IMR-90 (cell line): Measurements from ENCODE around the gene CALU. TPM values are rescaled to one million over a fixed set of nuclear protein-coding genes. Genes with fewer than 3 reads are reported as not detected.
A peak's percentile ranks its signal among the peaks of the same experiment; 100 is the strongest.

Source experiments
- ATAC-seq: fragments of 200-7000 bp; cut with Tn5 transposase; 2 replicates; pipeline ENCODE4 v1.9.1; 2020; ENCODE audit warnings: low read depth, mild to moderate bottlenecking, moderate library complexity
- BruUV-seq: library from RNA; stranded (reverse); fragments of 400-500 nt; replicated peaks from 2 replicates; lab custom pipeline; 2021; lab: Mats Ljungman, UMichigan
- CTCF ChIA-PET: fragments of 300-600 bp; formaldehyde crosslinking; extraction: SDS; loops from one replicate; lab custom pipeline; 2021; ENCODE audit warnings: antibody characterized with exemption; lab: Yijun Ruan, JAX
- POLR2A ChIA-PET: fragments of 300-600 bp; sonication (Branson Sonifier 250); formaldehyde crosslinking; loops from one replicate; lab custom pipeline; 2022; ENCODE audit warnings: antibody characterized with exemption; ENCODE audit not compliant: unreplicated experiment; lab: Charles Lee
- DNase-seq: peaks from one replicate; pipeline ENCODE4 v3.0.0; 2013
- H2AFZ ChIP-seq: replicated peaks from 2 replicates; pipeline ENCODE3; 2013; ENCODE audit warnings: low read length, mild to moderate bottlenecking; ENCODE audit not compliant: poor library complexity
- H2AK5ac ChIP-seq: 2 replicates; pipeline ENCODE4 v1.6.1; 2013; ENCODE audit warnings: low read depth, low read length, inconsistent platforms
- H2AK9ac ChIP-seq: replicated peaks from 2 replicates; pipeline ENCODE3; 2013; ENCODE audit warnings: mild to moderate bottlenecking, low read depth, low read length, moderate library complexity; ENCODE audit not compliant: poor library complexity
- H2BK120ac ChIP-seq: 2 replicates; pipeline ENCODE4 v1.6.1; 2013; ENCODE audit warnings: low read depth, low read length, inconsistent platforms
- H2BK15ac ChIP-seq: 3 replicates; pipeline ENCODE4 v1.6.1; 2013; ENCODE audit warnings: low read depth, low read length, inconsistent platforms
- H2BK20ac ChIP-seq: 2 replicates; pipeline ENCODE4 v1.6.1; 2013; ENCODE audit warnings: low read depth, mild to moderate bottlenecking, inconsistent platforms, low read length, moderate library complexity
- H2BK5ac ChIP-seq: 2 replicates; pipeline ENCODE4 v1.6.1; 2013; ENCODE audit warnings: mild to moderate bottlenecking, low read depth, low read length, inconsistent platforms; ENCODE audit not compliant: poor library complexity, severe bottlenecking
- H3K14ac ChIP-seq: replicated peaks from 2 replicates; pipeline ENCODE4 v1.6.1; 2013; ENCODE audit warnings: low read depth, low read length, inconsistent platforms
- H3K18ac ChIP-seq: 2 replicates; pipeline ENCODE4 v1.6.1; 2013; ENCODE audit warnings: low read depth, low read length, control low read depth
- H3K23ac ChIP-seq: 2 replicates; pipeline ENCODE4 v1.6.1; 2013; ENCODE audit warnings: low read depth, low read length, inconsistent platforms
- H3K27ac ChIP-seq: 2 replicates; pipeline ENCODE4 v1.5.1; 2013; ENCODE audit warnings: mild to moderate bottlenecking, control low read depth, low read length; ENCODE audit not compliant: insufficient read depth
- H3K27me3 ChIP-seq: 2 replicates; pipeline ENCODE4 v1.6.1; 2013; ENCODE audit warnings: low read length; ENCODE audit not compliant: control insufficient read depth, insufficient read depth
- H3K36me3 ChIP-seq: 2 replicates; pipeline ENCODE4 v1.6.1; 2013; ENCODE audit warnings: low read length, mixed read lengths; ENCODE audit not compliant: control insufficient read depth, insufficient read depth
- H3K4ac ChIP-seq: 2 replicates; pipeline ENCODE4 v1.6.1; 2013; ENCODE audit warnings: low read depth, low read length, inconsistent platforms
- H3K4me1 ChIP-seq: 2 replicates; pipeline ENCODE4 v1.6.1; 2013; ENCODE audit warnings: low read length, mixed read lengths; ENCODE audit not compliant: control insufficient read depth, insufficient read depth
- H3K4me2 ChIP-seq: 2 replicates; pipeline ENCODE4 v1.6.1; 2013; ENCODE audit warnings: low read depth, mild to moderate bottlenecking, control low read depth, low read length, moderate library complexity
- H3K4me3 ChIP-seq: 2 replicates; pipeline ENCODE4 v1.5.1; 2013; ENCODE audit warnings: low read depth, mild to moderate bottlenecking, control low read depth, low read length, moderate library complexity; ENCODE audit not compliant: insufficient read depth
- H3K56ac ChIP-seq: 2 replicates; pipeline ENCODE4 v1.6.1; 2013; ENCODE audit warnings: low read length, inconsistent platforms; ENCODE audit not compliant: insufficient read depth; ENCODE audit errors: extremely low read depth
- H3K79me1 ChIP-seq, 2 experiments: 2 replicates each; pipeline ENCODE4 v1.6.1; 2013; ENCODE audit warnings: low read length in 2 of 2, inconsistent platforms in 1 of 2, low read depth in 1 of 2
- H3K9ac ChIP-seq: 2 replicates; pipeline ENCODE4 v1.6.1; 2013; ENCODE audit warnings: low read depth, low read length, control low read depth
- H3K9me1 ChIP-seq: 2 replicates; pipeline ENCODE4 v1.6.1; 2013; ENCODE audit warnings: low read length, inconsistent platforms; ENCODE audit not compliant: insufficient read depth
- H3K9me3 ChIP-seq: 2 replicates; pipeline ENCODE4 v1.6.1; 2013; ENCODE audit warnings: low read length; ENCODE audit not compliant: control insufficient read depth, insufficient read depth
- H4K20me1 ChIP-seq: 2 replicates; pipeline ENCODE4 v1.6.1; 2013; ENCODE audit warnings: low read length, inconsistent platforms; ENCODE audit not compliant: insufficient read depth
- H4K5ac ChIP-seq: 2 replicates; pipeline ENCODE4 v1.6.1; 2013; ENCODE audit warnings: mild to moderate bottlenecking, low read depth, low read length, control low read depth
- H4K8ac ChIP-seq, 2 experiments: 2 replicates each; pipeline ENCODE4 v1.6.1; 2013; ENCODE audit warnings: low read depth in 2 of 2, low read length in 2 of 2, control low read depth in 1 of 2, inconsistent platforms in 1 of 2
- H4K91ac ChIP-seq: 2 replicates; pipeline ENCODE4 v1.6.1; 2013; ENCODE audit warnings: low read depth, low read length, inconsistent platforms; ENCODE audit not compliant: insufficient read depth
- BHLHE40 ChIP-seq: fragments of 150-350 bp; IDR thresholded peaks from 2 replicates; pipeline ENCODE4 v1.6.1; 2016; ENCODE audit warnings: mild to moderate bottlenecking, low read depth, low read length
- CEBPB ChIP-seq: IDR thresholded peaks from 2 replicates; pipeline ENCODE4 v1.6.1; 2012; ENCODE audit warnings: low read depth, low read length, improper control_type of control experiment
- CHD1 ChIP-seq: IDR thresholded peaks from 2 replicates; pipeline ENCODE4 v1.6.1; 2012; ENCODE audit warnings: low read depth, low read length, improper control_type of control experiment
- FOS ChIP-seq: fragments of 150-350 bp; IDR thresholded peaks from 2 replicates; pipeline ENCODE4 v1.6.1; 2016; ENCODE audit warnings: low read depth, low read length
- MAFK ChIP-seq: IDR thresholded peaks from 2 replicates; pipeline ENCODE4 v1.6.1; 2012; ENCODE audit warnings: low read depth, low read length, improper control_type of control experiment
- MAZ ChIP-seq: IDR thresholded peaks from 2 replicates; pipeline ENCODE4 v1.6.1; 2012; ENCODE audit warnings: low read depth, mild to moderate bottlenecking, low read length, improper control_type of control experiment, moderate library complexity, borderline replicate concordance
- MXI1 ChIP-seq: IDR thresholded peaks from 2 replicates; pipeline ENCODE4 v1.6.1; 2012; ENCODE audit warnings: low read depth, mild to moderate bottlenecking, low read length, moderate library complexity, borderline replicate concordance
- NFE2L2 ChIP-seq: fragments of 150-350 bp; IDR thresholded peaks from 2 replicates; pipeline ENCODE4 v1.6.1; 2016; ENCODE audit warnings: low read depth, mild to moderate bottlenecking, low read length
- POLR2A ChIP-seq: IDR thresholded peaks from 2 replicates; pipeline ENCODE4 v1.6.1; 2012; ENCODE audit warnings: mild to moderate bottlenecking, low read depth, low read length
- RAD21 ChIP-seq: IDR thresholded peaks from 2 replicates; pipeline ENCODE4 v1.6.1; 2012; ENCODE audit warnings: low read length, improper control_type of control experiment
- RCOR1 ChIP-seq: IDR thresholded peaks from 2 replicates; pipeline ENCODE4 v1.6.1; 2012; ENCODE audit warnings: mild to moderate bottlenecking, low read length, improper control_type of control experiment; ENCODE audit not compliant: insufficient replicate concordance
- RFX5 ChIP-seq: IDR thresholded peaks from 2 replicates; pipeline ENCODE4 v1.8.0; 2012; ENCODE audit warnings: low read depth, mild to moderate bottlenecking, low read length, moderate library complexity
- SMC3 ChIP-seq: fragments of 150-350 bp; IDR thresholded peaks from 2 replicates; pipeline ENCODE4 v1.6.1; 2016; ENCODE audit warnings: low read depth, mild to moderate bottlenecking, antibody characterized with exemption, low read length, moderate library complexity
- WGBS, 2 experiments: methylation state at CpG; one replicate each; pipeline versions ENCODE4 v1.1.5 to v1.1.7; 2013; ENCODE audit warnings: missing lambda C conversion rate in 2 of 2; ENCODE audit not compliant: insufficient read length in 1 of 2; ENCODE audit errors: extremely low coverage in 2 of 2; 5-methylcytosine and 5-hydroxymethylcytosine counted together
- dilution Hi-C: fragments of 300-500 bp; cut with HindIII; formaldehyde crosslinking; loops from one replicate; pipeline ENCODE4 v1.14.3; 2018; ENCODE audit warnings: low sequenced_read_pairs; ENCODE audit not compliant: unreplicated experiment
- in situ Hi-C: fragments of 300-500 bp; cut with MboI; formaldehyde crosslinking; loops from 3 replicates; pipeline ENCODE4 v1.14.3; 2019; ENCODE audit warnings: low sequenced_read_pairs, inconsistent platforms, mixed read lengths
- intact Hi-C: fragments of 100-400 bp; cut with micrococcal nuclease; formaldehyde crosslinking; loops from 2 replicates; pipeline ENCODE4 v1.10.0; 2022
- polyA plus RNA-seq, 3 experiments: library from polyadenylated mRNA; depleted of rRNA; stranded (reverse); fragments of >200 nt; gene quantifications; 2 replicates each; pipeline ENCODE4 v1.2.3, GENCODE V29; 2012; ENCODE audit warnings: low replicate concordance in 1 of 3
- total RNA-seq: library from RNA; depleted of rRNA; stranded (reverse); fragments of >200 nt; gene quantifications from 2 replicates; pipeline ENCODE4 v1.2.3, GENCODE V29; 2012
- TF ChIP-seq, protein P1 (sequence below): fragments of 150-350 bp; IDR thresholded peaks from 2 replicates; pipeline ENCODE4 v1.6.1; 2016; ENCODE audit warnings: low read depth, mild to moderate bottlenecking, low read length, moderate library complexity, borderline replicate concordance
- TF ChIP-seq, protein P2 (sequence below): fragments of 150-350 bp; IDR thresholded peaks from 2 replicates; pipeline ENCODE4 v1.6.1; 2017; ENCODE audit warnings: mild to moderate bottlenecking, antibody characterized with exemption, low read length, low read depth
- TF ChIP-seq, protein P3 (sequence below): conservative IDR thresholded peaks from 2 replicates; pipeline ENCODE4 v1.5.1; 2012; ENCODE audit warnings: mild to moderate bottlenecking, low read depth, low read length, improper control_type of control experiment

Gene CALU
- total and polyA plus RNA-seq, 2 of the 4 experiments (the other 2 are of a cell fraction), result 421 to 525 TPM

DNA sequence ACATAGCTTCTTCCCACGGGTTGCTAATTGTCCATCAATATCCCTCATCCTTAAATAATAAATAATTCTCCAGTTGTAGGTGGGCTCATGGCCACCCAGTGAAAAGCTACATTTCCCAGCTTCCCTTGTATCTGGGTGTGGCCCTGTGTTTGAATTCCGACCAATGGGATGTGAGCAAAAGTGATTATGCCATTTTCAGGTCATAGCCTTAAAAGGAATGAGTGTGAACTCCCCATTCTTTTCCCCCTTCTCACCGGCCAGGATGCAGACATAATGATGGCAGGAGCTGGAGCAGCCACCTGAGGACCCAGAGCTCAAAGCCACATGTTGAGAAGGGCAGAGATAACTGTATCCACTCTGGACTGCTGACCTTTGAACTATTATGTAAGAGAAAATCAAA lies 30.3 kb upstream of the CALU start:
- Histone ChIP-seq H2AK5ac (no peak overlapping the region), H3K4me3 (no peak overlapping the region), H4K5ac (no peak overlapping the region), H3K56ac (no peak overlapping the region), H3K79me1 (no peaks in the 10 kb centered on the region), H3K23ac (no peak overlapping the region), H3K9me3 (no peaks in the 10 kb centered on the region), H3K36me3 (no peaks in the 10 kb centered on the region), H2AK9ac (peak overlapping the region; percentile 15), H2AFZ (no peak overlapping the region), H3K18ac (no peak overlapping the region), H3K9me1 (0 out of 2 replicates have a peak, but pooled peaks cover 4% of the 10 kb centered on the region), H3K4me1 (peaks cover 3% of the 10 kb centered on the region; the same call in 1 of the 2 replicates), H2BK15ac (no peak overlapping the region), H2BK20ac (no peak overlapping the region), H2BK5ac (no peak overlapping the region), H3K14ac (no peak overlapping the region), H3K4me2 (no peak overlapping the region), H3K4ac (no peak overlapping the region), H4K91ac (no peak overlapping the region), H2BK120ac (no peak overlapping the region), H3K27me3 (no peaks in the 10 kb centered on the region), H4K20me1 (no peaks in the 10 kb centered on the region), H3K27ac (no peak overlapping the region), H3K9ac (no peak overlapping the region), H4K8ac (no peak overlapping the region)
- DNase-seq, result no peak
- ChIA-PET POLR2A (no interaction called here), CTCF (interaction anchor here (1.0 kb wide), 1 partner anchor 11 kb away, joined by 4 read pairs; no protein-coding TSS in a partner anchor)
- intact Hi-C loops, result no loop called here
- no TSS peak for BruUV-seq
- TF ChIP-seq NFE2L2 (no peak), MAFK (no peak), SMC3 (no peak), RFX5 (no peak), POLR2A (no peak), CHD1 (no peak), MAZ (no peak), RCOR1 (no peak), CEBPB (no peak), RAD21 (no peak), BHLHE40 (no peak), FOS (no peak), MXI1 (no peak)
- TF ChIP-seq, protein P1, sequence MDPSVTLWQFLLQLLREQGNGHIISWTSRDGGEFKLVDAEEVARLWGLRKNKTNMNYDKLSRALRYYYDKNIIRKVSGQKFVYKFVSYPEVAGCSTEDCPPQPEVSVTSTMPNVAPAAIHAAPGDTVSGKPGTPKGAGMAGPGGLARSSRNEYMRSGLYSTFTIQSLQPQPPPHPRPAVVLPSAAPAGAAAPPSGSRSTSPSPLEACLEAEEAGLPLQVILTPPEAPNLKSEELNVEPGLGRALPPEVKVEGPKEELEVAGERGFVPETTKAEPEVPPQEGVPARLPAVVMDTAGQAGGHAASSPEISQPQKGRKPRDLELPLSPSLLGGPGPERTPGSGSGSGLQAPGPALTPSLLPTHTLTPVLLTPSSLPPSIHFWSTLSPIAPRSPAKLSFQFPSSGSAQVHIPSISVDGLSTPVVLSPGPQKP, result no peak
- TF ChIP-seq, protein P2, sequence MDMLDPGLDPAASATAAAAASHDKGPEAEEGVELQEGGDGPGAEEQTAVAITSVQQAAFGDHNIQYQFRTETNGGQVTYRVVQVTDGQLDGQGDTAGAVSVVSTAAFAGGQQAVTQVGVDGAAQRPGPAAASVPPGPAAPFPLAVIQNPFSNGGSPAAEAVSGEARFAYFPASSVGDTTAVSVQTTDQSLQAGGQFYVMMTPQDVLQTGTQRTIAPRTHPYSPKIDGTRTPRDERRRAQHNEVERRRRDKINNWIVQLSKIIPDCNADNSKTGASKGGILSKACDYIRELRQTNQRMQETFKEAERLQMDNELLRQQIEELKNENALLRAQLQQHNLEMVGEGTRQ, result no peak
- TF ChIP-seq, protein P3, sequence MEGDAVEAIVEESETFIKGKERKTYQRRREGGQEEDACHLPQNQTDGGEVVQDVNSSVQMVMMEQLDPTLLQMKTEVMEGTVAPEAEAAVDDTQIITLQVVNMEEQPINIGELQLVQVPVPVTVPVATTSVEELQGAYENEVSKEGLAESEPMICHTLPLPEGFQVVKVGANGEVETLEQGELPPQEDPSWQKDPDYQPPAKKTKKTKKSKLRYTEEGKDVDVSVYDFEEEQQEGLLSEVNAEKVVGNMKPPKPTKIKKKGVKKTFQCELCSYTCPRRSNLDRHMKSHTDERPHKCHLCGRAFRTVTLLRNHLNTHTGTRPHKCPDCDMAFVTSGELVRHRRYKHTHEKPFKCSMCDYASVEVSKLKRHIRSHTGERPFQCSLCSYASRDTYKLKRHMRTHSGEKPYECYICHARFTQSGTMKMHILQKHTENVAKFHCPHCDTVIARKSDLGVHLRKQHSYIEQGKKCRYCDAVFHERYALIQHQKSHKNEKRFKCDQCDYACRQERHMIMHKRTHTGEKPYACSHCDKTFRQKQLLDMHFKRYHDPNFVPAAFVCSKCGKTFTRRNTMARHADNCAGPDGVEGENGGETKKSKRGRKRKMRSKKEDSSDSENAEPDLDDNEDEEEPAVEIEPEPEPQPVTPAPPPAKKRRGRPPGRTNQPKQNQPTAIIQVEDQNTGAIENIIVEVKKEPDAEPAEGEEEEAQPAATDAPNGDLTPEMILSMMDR, result no peak
- in situ Hi-C loops, result no loop called here
- no CpG with 5 or more reads among the region's 3 CpGs for WGBS, 2 experiments
- dilution Hi-C loops, result no loop called here
- no peak for ATAC-seq
